Naive thymus-derived CD4-positive, alpha-beta T cell (primary cell): ENCODE results near the gene TSHZ2. TPM values are rescaled to one million over a fixed set of nuclear protein-coding genes. Genes with fewer than 3 reads are reported as not detected.
A peak's percentile ranks its signal among the peaks of the same experiment; 100 is the strongest.

Experiments
- ATAC-seq: fragments of 150-1000 bp; cut with Tn5 transposase; 2 replicates; pipeline ENCODE4 v1.10.0; 2021; ENCODE audit warnings: mild to moderate bottlenecking, moderate library complexity
- CTCF ChIA-PET: fragments of 350-600 bp; sonication (Branson Sonifier 250); formaldehyde crosslinking; loops from one replicate; lab custom pipeline; 2021; ENCODE audit warnings: antibody characterized with exemption; lab: Charles Lee
- POLR2A ChIA-PET: fragments of 350-600 bp; sonication (Branson Sonifier 250); formaldehyde crosslinking; loops from one replicate; lab custom pipeline; 2021; ENCODE audit warnings: antibody characterized with exemption, inconsistent platforms; lab: Charles Lee
- DNase-seq, 9 donors: peaks; one replicate each; pipeline versions ENCODE4 v3.0.0 to v3.0.0-alpha.2; 2020 to 2022; ENCODE audit warnings: mixed read lengths in 1 of 9
- H3K27ac ChIP-seq: one replicate; pipeline ENCODE4 v1.7.0; 2013; ENCODE audit warnings: mild to moderate bottlenecking, low read depth, low read length, moderate library complexity
- H3K27me3 ChIP-seq, 2 donors: one replicate each; pipeline ENCODE4 v1.7.0; 2013; ENCODE audit warnings: low read length in 2 of 2, mild to moderate bottlenecking in 2 of 2, moderate library complexity in 2 of 2; ENCODE audit not compliant: control insufficient read depth in 2 of 2, insufficient read depth in 2 of 2
- H3K36me3 ChIP-seq, 3 experiments: 1 replicate in 2 of 3; 2 replicates in 1 of 3; pipeline ENCODE4 v1.7.0; 2013; ENCODE audit warnings: low read length in 3 of 3, mild to moderate bottlenecking in 3 of 3, moderate library complexity in 1 of 3; ENCODE audit not compliant: insufficient read depth in 3 of 3, control insufficient read depth in 2 of 3
- H3K4me1 ChIP-seq, 2 donors: one replicate each; pipeline ENCODE4 v1.7.0; 2013; ENCODE audit warnings: low read length in 2 of 2, mild to moderate bottlenecking in 2 of 2, moderate library complexity in 1 of 2; ENCODE audit not compliant: control insufficient read depth in 2 of 2, insufficient read depth in 2 of 2
- H3K4me3 ChIP-seq: 2 replicates; pipeline ENCODE4 v1.7.0; 2013; ENCODE audit warnings: mild to moderate bottlenecking, low read length
- H3K9me3 ChIP-seq, 3 experiments: 1 replicate in 2 of 3; 2 replicates in 1 of 3; pipeline ENCODE4 v1.7.0; 2013; ENCODE audit warnings: low read length in 3 of 3; ENCODE audit not compliant: control insufficient read depth in 2 of 3
- H3K27ac Mint-ChIP-seq, 9 donors: one replicate each; pipeline ENCODE4 v1.8.0; 2020 to 2022; ENCODE audit warnings: mixed read lengths in 9 of 9, mild to moderate bottlenecking in 8 of 9, moderate library complexity in 5 of 9, inconsistent platforms in 2 of 9
- H3K27me3 Mint-ChIP-seq, 5 donors: one replicate each; pipeline ENCODE4 v1.8.0; 2021 to 2022; ENCODE audit warnings: mixed read lengths in 5 of 5, mild to moderate bottlenecking in 1 of 5
- H3K36me3 Mint-ChIP-seq, 5 donors: one replicate each; pipeline ENCODE4 v1.8.0; 2020 to 2022; ENCODE audit warnings: mixed read lengths in 5 of 5, mild to moderate bottlenecking in 3 of 5, inconsistent platforms in 1 of 5
- H3K4me1 Mint-ChIP-seq, 7 donors: one replicate each; pipeline ENCODE4 v1.8.0; 2020 to 2022; ENCODE audit warnings: mixed read lengths in 7 of 7, mild to moderate bottlenecking in 3 of 7, inconsistent platforms in 1 of 7
- H3K4me3 Mint-ChIP-seq, 10 donors: one replicate each; pipeline ENCODE4 v1.8.0; 2020 to 2022; ENCODE audit warnings: mild to moderate bottlenecking in 10 of 10, mixed read lengths in 10 of 10, moderate library complexity in 6 of 10, inconsistent platforms in 2 of 10
- H3K9me3 Mint-ChIP-seq, 11 donors: one replicate each; pipeline ENCODE4 v1.8.0; 2020 to 2022; ENCODE audit warnings: mixed read lengths in 11 of 11, mild to moderate bottlenecking in 4 of 11, inconsistent platforms in 1 of 11, moderate library complexity in 1 of 11
- intact Hi-C, 2 donors: fragments of 100-400 bp; cut with micrococcal nuclease; formaldehyde crosslinking; loops; one replicate each; pipeline ENCODE4 v1.15.1; 2023
- polyA plus RNA-seq, 2 donors: library from polyadenylated mRNA; unstranded; fragments of 300-500 nt; fragmentation: Illumina TruSeq; gene quantifications; one replicate each; pipeline ENCODE4 v1.2.3, GENCODE V29; 2021
- total RNA-seq, 6 experiments: library from RNA in 5 of 6; stranded (reverse) in 5 of 6; gene quantifications; 1 replicate in 5 of 6; 2 replicates in 1 of 6; pipeline ENCODE4 v1.2.3 and lab custom pipeline; 2021 to 2026

The TSHZ2 gene
- total and polyA plus RNA-seq, 7 experiments from 2014 or later: 6.0 to 84.5 (median 42.5) TPM

- H3K9me3 ChIP-seq: no peaks in the 10 kb centered on the region
- no peak overlapping the region for H3K4me3 ChIP-seq
- H3K9me3 Mint-ChIP-seq: peaks cover 0 to 4% (median 0%) of the 10 kb centered on the region in 11 donors
- peak overlapping the region in 1 of 9 donors; percentile 94 for H3K27ac Mint-ChIP-seq
- peaks cover 0 to 6% (median 0%) of the 10 kb centered on the region in 5 donors for H3K27me3 Mint-ChIP-seq
- POLR2A ChIA-PET: no interaction called here
- intact Hi-C loops: no loop called here
- H3K4me1 Mint-ChIP-seq: peaks cover 22 to 78% (median 61%) of the 10 kb centered on the region in 7 donors
- DNase-seq (no peak), ATAC-seq (no peak)
- H3K36me3 ChIP-seq: no peaks in the 10 kb centered on the region
- H3K27me3 ChIP-seq: no peaks in the 10 kb centered on the region
- CTCF ChIA-PET: no interaction called here
- no peak overlapping the region for H3K27ac ChIP-seq
- H3K4me3 Mint-ChIP-seq: no peak overlapping the region
- peaks cover 0 to 21% of the 10 kb centered on the region in 2 donors for H3K4me1 ChIP-seq
- H3K36me3 Mint-ChIP-seq: peaks cover 0 to 18% (median 12%) of the 10 kb centered on the region in 5 donors
Measured at GRCh38 chr20:52985687-52986086, 13.5 kb downstream of the TSHZ2 start.

- Mint-ChIP-seq H3K27ac (peak overlapping the region in 5 of 9 donors; percentile 20 to 76 (median 52)), H3K4me1 (peaks cover 16 to 64% (median 47%) of the 10 kb centered on the region in 7 donors), H3K4me3 (peak overlapping the region in 1 of 10 donors; percentile 22), H3K9me3 (peaks cover 0 to 4% (median 0%) of the 10 kb centered on the region in 11 donors), H3K36me3 (peaks cover 0 to 18% (median 12%) of the 10 kb centered on the region in 5 donors), H3K27me3 (peaks cover 0 to 6% (median 0%) of the 10 kb centered on the region in 5 donors)
- ChIA-PET POLR2A (interaction anchor here (1.0 kb wide), 1 partner anchor 11 kb away, joined by 3 read pairs; no protein-coding TSS in a partner anchor), CTCF (no interaction called here)
- H3K9me3 ChIP-seq: no peaks in the 10 kb centered on the region
- H3K36me3 ChIP-seq: no peaks in the 10 kb centered on the region
- ATAC-seq (no peak), DNase-seq (no peak)
- H3K4me3 ChIP-seq: no peak overlapping the region
- intact Hi-C loops: no loop called here
- H3K4me1 ChIP-seq: peaks cover 0 to 21% of the 10 kb centered on the region in 2 donors
- no peaks in the 10 kb centered on the region for H3K27me3 ChIP-seq
- H3K27ac ChIP-seq: no peak overlapping the region
Measured at GRCh38 chr20:52987295-52987694, 15.1 kb downstream of the TSHZ2 start.

GRCh38 chr20:52991830-52992229 is 19.7 kb downstream of the TSHZ2 start:
- Histone ChIP-seq H3K36me3 (no peaks in the 10 kb centered on the region), H3K27ac (no peak overlapping the region), H3K4me3 (no peak overlapping the region), H3K27me3 (no peaks in the 10 kb centered on the region), H3K4me1 (peaks cover 0 to 30% of the 10 kb centered on the region in 2 donors), H3K9me3 (no peaks in the 10 kb centered on the region)
- DNase-seq (no peak), ATAC-seq (no peak)
- Mint-ChIP-seq H3K27ac (no peak overlapping the region), H3K9me3 (no peaks in the 10 kb centered on the region), H3K4me1 (peaks cover 8 to 52% (median 32%) of the 10 kb centered on the region in 7 donors), H3K4me3 (no peak overlapping the region), H3K27me3 (no peaks in the 10 kb centered on the region), H3K36me3 (peaks cover 0 to 11% (median 8%) of the 10 kb centered on the region in 5 donors)
- intact Hi-C loops: no loop called here
- CTCF ChIA-PET: no interaction called here
- POLR2A ChIA-PET: interaction anchor here (0.8 to 16.2 kb wide), 3 partner anchors 9 to 178 kb away, joined by 3 to 299 read pairs (median 10); no protein-coding TSS in a partner anchor

GRCh38 chr20:52992632-52993031 is 20.5 kb downstream of the TSHZ2 start:
- DNase-seq (no peak), ATAC-seq (no peak)
- Mint-ChIP-seq H3K4me3 (no peak overlapping the region), H3K36me3 (peaks cover 0 to 11% (median 8%) of the 10 kb centered on the region in 5 donors), H3K27ac (peak overlapping the region in 2 of 9 donors; percentile 16 to 42), H3K4me1 (peaks cover 8 to 54% (median 33%) of the 10 kb centered on the region in 7 donors), H3K9me3 (no peaks in the 10 kb centered on the region), H3K27me3 (no peaks in the 10 kb centered on the region)
- Histone ChIP-seq H3K9me3 (no peaks in the 10 kb centered on the region), H3K27me3 (no peaks in the 10 kb centered on the region), H3K36me3 (no peaks in the 10 kb centered on the region), H3K4me3 (no peak overlapping the region), H3K27ac (no peak overlapping the region), H3K4me1 (peaks cover 0 to 38% of the 10 kb centered on the region in 2 donors)
- intact Hi-C loops: no loop called here
- POLR2A ChIA-PET: interaction anchor here (0.8 to 16.2 kb wide), 2 partner anchors 14 to 179 kb away, joined by 3 to 299 read pairs; no protein-coding TSS in a partner anchor
- CTCF ChIA-PET: no interaction called here

GRCh38 chr20:52993076-52993475 is 20.9 kb downstream of the TSHZ2 start:
- peaks cover 8 to 55% (median 33%) of the 10 kb centered on the region in 7 donors for H3K4me1 Mint-ChIP-seq
- CTCF ChIA-PET: interaction anchor here (0.6 kb wide), 1 partner anchor 56 kb away, joined by 3 read pairs; no protein-coding TSS in a partner anchor
- Histone ChIP-seq H3K4me1 (peaks cover 0 to 41% of the 10 kb centered on the region in 2 donors), H3K27me3 (no peaks in the 10 kb centered on the region), H3K4me3 (no peak overlapping the region), H3K27ac (no peak overlapping the region), H3K9me3 (no peaks in the 10 kb centered on the region), H3K36me3 (no peaks in the 10 kb centered on the region)
- POLR2A ChIA-PET: interaction anchor here (0.7 to 16.2 kb wide), 2 partner anchors 14 to 138 kb away, joined by 3 to 299 read pairs; no protein-coding TSS in a partner anchor
- peak overlapping the region in 4 of 9 donors; percentile 1 to 84 (median 62) for H3K27ac Mint-ChIP-seq
- H3K4me3 Mint-ChIP-seq: peak overlapping the region in 2 of 10 donors; percentile 3 to 5
- H3K36me3 Mint-ChIP-seq: peaks cover 0 to 8% (median 5%) of the 10 kb centered on the region in 5 donors
- H3K9me3 Mint-ChIP-seq: no peaks in the 10 kb centered on the region
- no peaks in the 10 kb centered on the region for H3K27me3 Mint-ChIP-seq
- intact Hi-C loops: no loop called here
- ATAC-seq (no peak), DNase-seq (no peak)

- H3K27ac Mint-ChIP-seq: peak overlapping the region in 3 of 9 donors; percentile 42 to 84 (median 63)
- Histone ChIP-seq H3K4me3 (no peak overlapping the region), H3K36me3 (no peaks in the 10 kb centered on the region), H3K27me3 (no peaks in the 10 kb centered on the region), H3K27ac (no peak overlapping the region), H3K9me3 (no peaks in the 10 kb centered on the region), H3K4me1 (peaks cover 0 to 37% of the 10 kb centered on the region in 2 donors)
- H3K36me3 Mint-ChIP-seq: peaks cover 0 to 12% (median 8%) of the 10 kb centered on the region in 5 donors
- ATAC-seq (no peak), DNase-seq (no peak)
- H3K9me3 Mint-ChIP-seq: no peaks in the 10 kb centered on the region
- H3K27me3 Mint-ChIP-seq: no peaks in the 10 kb centered on the region
- ChIA-PET POLR2A (interaction anchor here (0.6 to 16.2 kb wide), 2 partner anchors 15 to 714 kb away, joined by 3 to 299 read pairs; no protein-coding TSS in a partner anchor), CTCF (interaction anchor here (0.5 to 0.6 kb wide), 2 partner anchors 620 to 842 kb away, joined by 3 read pairs; no protein-coding TSS in a partner anchor)
- peak overlapping the region in 4 of 10 donors; percentile 0 to 32 (median 4) for H3K4me3 Mint-ChIP-seq
- peaks cover 8 to 59% (median 37%) of the 10 kb centered on the region in 7 donors for H3K4me1 Mint-ChIP-seq
- intact Hi-C loops: no loop called here
Measured at GRCh38 chr20:52994184-52994970, 22.2 kb downstream of the TSHZ2 start.
